A673 (cell line): ENCODE results near the gene ME1. TPM values are rescaled to one million over a fixed set of nuclear protein-coding genes. Genes with fewer than 3 reads are reported as not detected.
A peak's percentile ranks its signal among the peaks of the same experiment; 100 is the strongest.
"Not testable (repeated sequence)": the region's sequence is repeated elsewhere in the genome, so short reads cannot be mapped to it uniquely, and the experiment has no call there.

ENCODE experiments used
- BruUV-seq: library from RNA; stranded (reverse); fragments of 400-500 nt; replicated peaks from 2 replicates; lab custom pipeline; 2021; lab: Mats Ljungman, UMichigan
- CTCF ChIA-PET: fragments of 300-600 bp; sonication (Branson Sonifier 250); formaldehyde crosslinking; loops from one replicate; lab custom pipeline; 2022; ENCODE audit warnings: antibody characterized with exemption; lab: Charles Lee
- POLR2A ChIA-PET: fragments of 300-600 bp; sonication (Branson Sonifier 250); formaldehyde crosslinking; loops from one replicate; lab custom pipeline; 2022; ENCODE audit warnings: antibody characterized with exemption; ENCODE audit not compliant: low non-redundant PET; lab: Charles Lee
- DNase-seq: peaks from one replicate; pipeline ENCODE4 v3.0.0-alpha.2; 2015; ENCODE audit warnings: low spot score
- H3K27ac ChIP-seq: fragments of 200-600 bp; sonication (generic); 2 replicates; pipeline ENCODE4 v1.5.1; 2016; ENCODE audit warnings: mixed run types, low read depth, mild to moderate bottlenecking, mixed read lengths, antibody characterized with exemption, low read length; ENCODE audit not compliant: poor library complexity, severe bottlenecking
- H3K27me3 ChIP-seq: fragments of 200-600 bp; sonication (generic); replicated peaks from 2 replicates; pipeline ENCODE4 v1.6.1; 2017; ENCODE audit warnings: mixed run types, low read depth, mild to moderate bottlenecking, mixed read lengths, antibody characterized with exemption, low read length; ENCODE audit not compliant: insufficient read depth, poor library complexity
- H3K36me3 ChIP-seq: fragments of 200-600 bp; sonication (generic); 2 replicates; pipeline ENCODE4 v1.6.1; 2016; ENCODE audit warnings: mixed run types, mild to moderate bottlenecking, mixed read lengths, antibody characterized with exemption, low read length; ENCODE audit not compliant: insufficient read depth, poor library complexity, severe bottlenecking
- H3K4me1 ChIP-seq: fragments of 200-600 bp; sonication (generic); 2 replicates; pipeline ENCODE4 v1.6.1; 2017; ENCODE audit warnings: mixed run types, mild to moderate bottlenecking, mixed read lengths, antibody characterized with exemption, low read length; ENCODE audit not compliant: insufficient read depth, poor library complexity, severe bottlenecking
- H3K4me3 ChIP-seq: fragments of 200-600 bp; sonication (generic); 2 replicates; pipeline ENCODE4 v1.5.1; 2016; ENCODE audit warnings: low read depth, mixed run types, mild to moderate bottlenecking, mixed read lengths, low read length; ENCODE audit not compliant: poor library complexity, severe bottlenecking
- H3K9me3 ChIP-seq: fragments of 200-600 bp; sonication (generic); 2 replicates; pipeline ENCODE4 v1.6.1; 2016; ENCODE audit warnings: mixed run types, low read depth, mild to moderate bottlenecking, mixed read lengths, antibody characterized with exemption, low read length; ENCODE audit not compliant: poor library complexity, severe bottlenecking
- EZH2 ChIP-seq: fragments of 200-600 bp; sonication (generic); IDR thresholded peaks from 2 replicates; pipeline ENCODE4 v1.6.1; 2017; ENCODE audit warnings: borderline replicate concordance, low read depth, mild to moderate bottlenecking, mixed read lengths, antibody characterized with exemption, low read length; ENCODE audit not compliant: poor library complexity, severe bottlenecking
- intact Hi-C: fragments of 100-400 bp; cut with micrococcal nuclease; formaldehyde crosslinking; loops from one replicate; pipeline ENCODE4 v1.10.0; 2022; ENCODE audit not compliant: unreplicated experiment
- total RNA-seq: library from RNA; stranded (reverse); gene quantifications from 2 replicates; pipeline ENCODE4 v1.2.3, GENCODE V29; 2021
- TF ChIP-seq, protein P1 (sequence below): fragments of 300-800, 200-600 bp; sonication (generic); conservative IDR thresholded peaks from 2 replicates; pipeline ENCODE4 v1.5.1; 2017; ENCODE audit warnings: low read depth, mild to moderate bottlenecking, antibody characterized with exemption, low read length, moderate library complexity, mixed read lengths

Gene ME1
- total RNA-seq, 1 experiment from 2014 or later = 78.8 TPM

DNA sequence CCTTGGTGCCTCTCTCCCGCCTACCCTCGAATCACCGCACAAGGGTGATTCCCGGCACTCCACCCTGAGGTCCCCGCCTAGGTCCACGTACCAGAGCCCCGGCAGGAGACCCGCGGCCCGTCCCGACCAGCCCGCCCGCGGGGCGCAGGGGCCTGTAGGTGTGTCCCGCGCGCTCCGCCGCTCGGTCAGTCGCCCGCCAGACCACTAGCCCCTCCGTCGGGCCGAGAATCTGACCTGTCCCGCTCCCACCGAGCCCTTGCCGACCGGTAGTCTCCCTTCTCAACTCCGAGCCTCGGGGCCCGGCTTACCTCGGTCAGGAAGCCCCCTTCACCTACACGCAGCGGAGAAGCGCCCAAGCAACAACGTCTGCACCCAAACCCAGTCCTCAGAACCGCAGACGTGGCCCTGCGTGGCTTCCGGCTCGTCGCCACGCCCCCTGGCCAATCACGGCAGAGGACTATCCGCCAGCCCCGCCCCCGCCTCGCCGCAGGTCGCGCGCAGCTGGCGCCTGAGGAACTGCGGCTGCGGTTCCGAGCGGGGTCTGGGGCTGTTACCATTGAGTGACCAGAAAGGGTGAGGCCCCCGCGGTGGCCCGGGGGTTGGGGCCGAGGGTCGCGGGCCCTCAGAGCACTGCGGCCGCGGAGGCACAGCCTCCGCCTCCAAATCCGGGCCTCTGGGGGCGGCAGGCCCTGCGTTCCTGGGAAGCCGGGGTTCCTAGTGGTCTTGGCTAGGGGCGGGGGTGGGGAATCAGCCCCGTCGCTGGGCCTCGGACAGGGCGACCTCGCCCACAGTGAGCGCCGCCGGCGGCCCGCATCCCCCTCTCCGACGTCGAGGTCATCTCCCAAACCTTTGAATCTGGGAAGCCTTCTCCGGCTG is 237.7 kb downstream of the ME1 start, which contains the start of the genes PGM3 and RWDD2A:
Gene PGM3 (minus strand): TSS at position 395 of the 876 bp plus-strand sequence. CDS start 2,253 bp downstream, outside the sequence.
Gene RWDD2A (plus strand): TSS at position 487 of the 876 bp plus-strand sequence. CDS start 1,095 bp downstream, outside the sequence.
- CTCF ChIA-PET = interaction anchor here (0.6 kb wide), 2 partner anchors 14 to 831 kb away, joined by 3 to 9 read pairs; no protein-coding TSS in a partner anchor
- no peaks in the 10 kb centered on the region for H3K9me3 ChIP-seq
- intact Hi-C loops = no loop called here
- TF ChIP-seq EZH2 = no peak
- TF ChIP-seq, protein P1, sequence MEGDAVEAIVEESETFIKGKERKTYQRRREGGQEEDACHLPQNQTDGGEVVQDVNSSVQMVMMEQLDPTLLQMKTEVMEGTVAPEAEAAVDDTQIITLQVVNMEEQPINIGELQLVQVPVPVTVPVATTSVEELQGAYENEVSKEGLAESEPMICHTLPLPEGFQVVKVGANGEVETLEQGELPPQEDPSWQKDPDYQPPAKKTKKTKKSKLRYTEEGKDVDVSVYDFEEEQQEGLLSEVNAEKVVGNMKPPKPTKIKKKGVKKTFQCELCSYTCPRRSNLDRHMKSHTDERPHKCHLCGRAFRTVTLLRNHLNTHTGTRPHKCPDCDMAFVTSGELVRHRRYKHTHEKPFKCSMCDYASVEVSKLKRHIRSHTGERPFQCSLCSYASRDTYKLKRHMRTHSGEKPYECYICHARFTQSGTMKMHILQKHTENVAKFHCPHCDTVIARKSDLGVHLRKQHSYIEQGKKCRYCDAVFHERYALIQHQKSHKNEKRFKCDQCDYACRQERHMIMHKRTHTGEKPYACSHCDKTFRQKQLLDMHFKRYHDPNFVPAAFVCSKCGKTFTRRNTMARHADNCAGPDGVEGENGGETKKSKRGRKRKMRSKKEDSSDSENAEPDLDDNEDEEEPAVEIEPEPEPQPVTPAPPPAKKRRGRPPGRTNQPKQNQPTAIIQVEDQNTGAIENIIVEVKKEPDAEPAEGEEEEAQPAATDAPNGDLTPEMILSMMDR = no peak
- BruUV-seq = no TSS peak
- no peaks in the 10 kb centered on the region for H3K27me3 ChIP-seq
- POLR2A ChIA-PET = interaction anchor here (0.6 kb wide), 1 partner anchor 44 kb away, joined by 5 read pairs; no protein-coding TSS in a partner anchor
- peak within 1 kb of the TSS; percentile 83 for H3K4me3 ChIP-seq
- peak; percentile 93 for DNase-seq
- peak within 1 kb of the TSS; percentile 76 for H3K27ac ChIP-seq
- H3K4me1 ChIP-seq = peaks cover 11% of the 10 kb centered on the region
- H3K36me3 ChIP-seq = peaks cover 26% of the 10 kb centered on the region

DNA sequence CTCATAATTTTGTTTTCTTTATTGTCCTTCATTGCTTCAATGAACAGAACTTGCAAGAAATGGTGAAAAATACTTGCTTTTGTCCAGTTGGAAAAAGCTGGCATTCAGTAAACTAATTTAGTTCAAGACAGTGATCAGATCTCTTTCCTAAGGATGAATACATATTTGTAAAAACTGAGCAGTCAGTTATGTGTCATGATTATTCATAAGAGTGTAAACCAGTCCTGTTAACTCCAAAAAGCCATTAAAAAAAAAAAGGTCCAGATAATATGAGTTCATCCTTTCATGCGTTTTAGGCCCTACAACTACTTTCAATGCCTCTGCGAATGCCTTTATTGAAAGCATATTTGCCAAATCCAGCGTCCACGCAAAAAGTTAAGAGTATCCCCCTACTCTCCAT is 238.4 kb downstream of the ME1 start:
- Histone ChIP-seq H3K27ac (peak overlapping the region; percentile 76), H3K27me3 (no peaks in the 10 kb centered on the region), H3K9me3 (no peaks in the 10 kb centered on the region), H3K4me3 (peak overlapping the region; percentile 83), H3K36me3 (peaks cover 32% of the 10 kb centered on the region), H3K4me1 (peaks cover 12% of the 10 kb centered on the region)
- POLR2A ChIA-PET = no interaction called here
- CTCF ChIA-PET = no interaction called here
- TF ChIP-seq, protein P1 = no peak
- no peak for TF ChIP-seq EZH2
- DNase-seq = no peak
- intact Hi-C loops = no loop called here
- no TSS peak for BruUV-seq

DNA sequence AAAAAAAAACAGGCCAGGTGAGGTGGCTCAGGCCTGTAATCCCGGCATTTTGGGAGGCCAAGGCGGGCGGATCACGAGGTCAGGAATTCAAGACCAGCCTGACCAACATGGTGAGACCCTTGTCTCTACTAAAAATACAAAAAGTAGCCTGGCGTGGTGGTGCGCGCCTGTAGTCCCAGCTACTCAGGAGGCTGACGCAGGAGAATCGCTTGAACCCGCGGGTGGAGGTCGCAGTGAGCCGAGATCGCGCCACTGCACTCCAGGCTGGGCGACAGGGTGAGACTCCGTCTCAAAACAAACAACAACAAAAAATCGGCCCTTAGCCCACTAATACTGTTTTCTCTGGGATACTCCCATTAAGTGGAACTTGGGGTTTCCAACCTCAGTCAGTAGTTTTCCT is 238.9 kb downstream of the ME1 start:
- DNase-seq, intact Hi-C loops, H3K9me3 ChIP-seq, BruUV-seq, CTCF ChIA-PET, POLR2A ChIA-PET, H3K27me3 ChIP-seq: not testable (repeated sequence)
- Histone ChIP-seq H3K4me1 (peaks cover 12% of the 10 kb centered on the region), H3K4me3 (peak overlapping the region; percentile 83), H3K36me3 (peaks cover 36% of the 10 kb centered on the region), H3K27ac (peak overlapping the region; percentile 76)
